ENCODE data around the gene ETNK1.

Gene ETNK1

DNA sequence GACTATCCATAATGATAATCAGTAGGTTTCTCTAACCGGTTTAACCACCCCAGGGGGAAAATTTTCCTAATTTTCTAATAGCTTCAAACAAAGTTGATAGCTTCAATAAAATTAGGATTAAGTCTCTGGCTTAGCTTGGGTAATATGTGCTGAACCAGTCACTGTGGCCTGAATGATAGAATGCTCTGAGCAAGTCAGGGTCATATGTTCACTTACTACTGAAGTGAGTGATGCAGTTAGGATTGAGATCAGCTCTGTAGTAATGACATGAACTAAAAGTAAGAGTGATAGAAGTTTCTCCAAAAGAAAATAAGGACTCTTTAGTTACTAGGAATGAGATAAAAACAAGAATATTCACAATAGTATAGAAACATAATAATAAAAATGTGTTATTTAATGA lies 32.6 kb downstream of the ETNK1 start:
- no peak overlapping the region for H3K4me3 Mint-ChIP-seq
- ATAC-seq (peak; percentile 75), DNase-seq (no peak)
- H3K27ac Mint-ChIP-seq, result no peak overlapping the region
- peaks cover 0 to 5% of the 10 kb centered on the region in 2 donors for H3K9me3 Mint-ChIP-seq
- no peaks in the 10 kb centered on the region for H3K27me3 Mint-ChIP-seq
- H3K4me1 Mint-ChIP-seq, result peaks cover 33% of the 10 kb centered on the region

DNA sequence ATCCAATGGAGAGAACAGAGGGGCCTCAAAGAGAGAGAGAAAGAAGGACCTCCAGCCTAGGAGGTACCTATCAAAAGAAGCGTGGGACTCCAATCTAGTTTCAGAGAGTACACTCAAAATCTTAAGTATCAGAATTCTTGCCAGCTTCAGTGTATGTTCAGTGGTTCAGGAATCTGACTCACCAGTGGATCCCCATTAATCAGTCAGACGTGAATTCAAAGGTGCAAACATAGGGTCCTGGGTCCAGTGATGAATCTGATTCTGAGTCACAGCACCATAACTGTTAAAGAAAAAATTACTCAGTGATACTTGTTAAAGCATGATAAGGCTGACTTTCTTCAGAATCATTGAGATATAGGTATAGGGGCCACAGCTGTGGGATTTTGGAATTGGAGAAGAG lies 33.2 kb downstream of the ETNK1 start:
- ATAC-seq, result peak; percentile 99
- Mint-ChIP-seq H3K27ac (no peak overlapping the region), H3K27me3 (no peaks in the 10 kb centered on the region), H3K4me3 (no peak overlapping the region), H3K9me3 (peaks cover 0 to under 1% of the 10 kb centered on the region in 2 donors), H3K4me1 (peaks cover 26% of the 10 kb centered on the region)
- DNase-seq, result peak; percentile 28 to 55

- DNase-seq, result no peak
- Mint-ChIP-seq H3K4me1 (peaks cover 15% of the 10 kb centered on the region), H3K27ac (no peak overlapping the region), H3K4me3 (no peak overlapping the region), H3K9me3 (no peaks in the 10 kb centered on the region), H3K27me3 (no peaks in the 10 kb centered on the region)
- no peak for ATAC-seq
Measured at GRCh38 chr12:22662356-22662755, 37.4 kb downstream of the ETNK1 start.

- no peak overlapping the region for H3K27ac Mint-ChIP-seq
- ATAC-seq, result no peak
Measured at GRCh38 chr12:22665476-22665875, 40.5 kb downstream of the ETNK1 start.

GRCh38 chr12:22667122-22667521 lies 42.2 kb downstream of the ETNK1 start:
- H3K27ac Mint-ChIP-seq, result no peak overlapping the region

More at GRCh38 chr12:22665476-22665875, 40.5 kb downstream of the ETNK1 start:
- no peak for DNase-seq
- H3K4me3 Mint-ChIP-seq, result no peak overlapping the region
- H3K27me3 Mint-ChIP-seq, result no peaks in the 10 kb centered on the region
- no peaks in the 10 kb centered on the region for H3K4me1 Mint-ChIP-seq
- no peaks in the 10 kb centered on the region for H3K9me3 Mint-ChIP-seq

GRCh38 chr12:22668441-22668840 lies 43.5 kb downstream of the ETNK1 start:
- Mint-ChIP-seq H3K4me1 (no peaks in the 10 kb centered on the region), H3K9me3 (no peaks in the 10 kb centered on the region), H3K27me3 (no peaks in the 10 kb centered on the region), H3K4me3 (no peak overlapping the region), H3K27ac (no peak overlapping the region)
- DNase-seq (no peak), ATAC-seq (no peak)

More at GRCh38 chr12:22667122-22667521, 42.2 kb downstream of the ETNK1 start:
- H3K4me1 Mint-ChIP-seq, result no peaks in the 10 kb centered on the region
- H3K27me3 Mint-ChIP-seq, result no peaks in the 10 kb centered on the region
- no peaks in the 10 kb centered on the region for H3K9me3 Mint-ChIP-seq
- DNase-seq, result no peak
- ATAC-seq, result no peak
- H3K4me3 Mint-ChIP-seq, result no peak overlapping the region

GRCh38 chr12:22670762-22671161 lies 45.8 kb downstream of the ETNK1 start:
- DNase-seq, result no peak
- Mint-ChIP-seq H3K4me3 (no peak overlapping the region), H3K4me1 (no peaks in the 10 kb centered on the region), H3K27me3 (no peaks in the 10 kb centered on the region), H3K27ac (no peak overlapping the region), H3K9me3 (no peaks in the 10 kb centered on the region)
- no peak for ATAC-seq

DNA sequence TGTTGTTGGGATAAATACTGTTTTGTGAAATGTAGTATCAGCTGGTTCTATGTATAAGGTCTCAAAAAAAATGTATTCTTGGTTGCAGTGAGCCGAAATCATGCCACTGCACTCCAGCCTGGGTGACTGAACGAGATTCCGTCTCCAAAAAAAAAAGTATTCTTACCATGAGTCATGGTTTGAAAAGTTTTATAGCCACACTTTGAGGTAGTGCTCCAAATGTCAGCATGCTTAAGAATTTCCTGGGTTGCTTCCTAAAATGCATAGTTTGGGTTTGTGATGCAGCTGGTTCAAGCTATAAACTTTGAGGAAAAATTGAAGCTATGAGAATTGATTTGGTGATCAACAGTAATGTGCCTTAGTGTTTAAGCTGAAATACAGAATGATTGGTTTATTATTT lies 48.0 kb downstream of the ETNK1 start:
- peaks cover 0 to 8% of the 10 kb centered on the region in 2 donors for H3K9me3 Mint-ChIP-seq
- H3K27me3 Mint-ChIP-seq, result no peaks in the 10 kb centered on the region
- no peak for ATAC-seq
- no peak overlapping the region for H3K27ac Mint-ChIP-seq
- no peak overlapping the region for H3K4me3 Mint-ChIP-seq
- no peaks in the 10 kb centered on the region for H3K4me1 Mint-ChIP-seq
- no peak for DNase-seq

DNA sequence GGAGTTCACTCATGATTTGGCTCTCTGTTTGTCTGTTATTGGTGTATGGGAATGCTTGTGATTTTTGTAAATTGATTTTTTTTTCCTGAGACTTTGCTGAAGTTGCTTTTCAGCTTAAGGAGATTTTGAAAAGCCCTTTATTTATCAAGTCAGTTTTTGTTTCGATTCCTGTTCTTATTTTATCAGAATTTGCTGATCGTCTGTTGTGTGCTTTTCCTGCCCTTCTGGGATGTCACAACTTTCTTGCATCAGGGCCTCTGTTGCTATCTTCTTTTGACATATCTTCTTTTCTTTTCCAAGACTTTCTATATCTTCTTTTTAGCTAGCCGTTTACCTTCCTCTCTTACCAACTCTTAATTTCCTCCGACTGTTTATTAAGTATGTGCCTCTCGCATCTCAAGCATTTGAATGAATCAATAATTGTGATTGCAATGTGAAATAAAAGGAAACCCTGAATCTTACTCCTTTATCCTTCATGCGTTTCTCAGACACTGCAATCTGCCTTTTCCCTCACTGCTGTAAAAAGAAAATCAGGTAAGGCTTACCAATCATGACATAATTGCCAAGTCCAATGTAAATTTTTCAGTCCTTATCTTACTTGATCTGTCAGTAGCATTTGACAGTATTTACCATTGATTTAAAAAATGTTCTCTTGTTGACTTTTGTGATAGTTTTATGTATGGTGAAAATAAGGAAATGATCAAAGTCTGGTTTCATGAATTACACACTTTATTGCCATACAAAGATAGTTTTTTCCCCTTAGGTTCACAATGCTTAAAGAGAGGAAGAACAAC lies 53.0 kb downstream of the ETNK1 start:
- Mint-ChIP-seq H3K27ac (peak overlapping the region in 1 of 2 donors; percentile 17), H3K9me3 (peaks cover 0 to 8% of the 10 kb centered on the region in 2 donors), H3K4me1 (peaks cover 4% of the 10 kb centered on the region), H3K27me3 (no peaks in the 10 kb centered on the region), H3K4me3 (no peak overlapping the region)
- DNase-seq (no peak), ATAC-seq (no peak)

DNA sequence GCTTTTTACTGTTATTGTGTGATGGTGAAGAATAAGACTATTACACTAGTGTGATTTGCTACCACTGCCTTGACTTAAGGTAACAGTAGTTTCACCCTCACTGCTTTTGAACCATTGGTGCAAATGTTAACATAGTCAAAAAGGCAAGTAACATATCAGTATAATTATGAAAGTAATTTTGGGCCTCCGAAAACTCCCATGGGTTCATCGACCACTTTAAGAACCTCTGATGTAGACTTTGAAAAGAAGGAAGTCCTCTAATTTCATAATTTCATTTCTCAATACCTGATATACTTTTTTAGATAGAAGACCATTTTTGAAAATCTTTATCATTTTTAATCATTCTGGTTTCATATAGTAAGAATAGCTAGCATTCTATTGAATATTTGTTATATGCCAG lies 57.7 kb downstream of the ETNK1 start:
- Mint-ChIP-seq H3K27ac (no peak overlapping the region), H3K4me3 (no peak overlapping the region), H3K27me3 (no peaks in the 10 kb centered on the region), H3K9me3 (peaks cover 0 to 4% of the 10 kb centered on the region in 2 donors), H3K4me1 (peaks cover 22% of the 10 kb centered on the region)
- no peak for DNase-seq
- ATAC-seq, result no peak

- peaks cover 22% of the 10 kb centered on the region for H3K4me1 Mint-ChIP-seq
- no peak for ATAC-seq
- peaks cover 0 to 4% of the 10 kb centered on the region in 2 donors for H3K9me3 Mint-ChIP-seq
- no peaks in the 10 kb centered on the region for H3K27me3 Mint-ChIP-seq
- no peak overlapping the region for H3K27ac Mint-ChIP-seq
- H3K4me3 Mint-ChIP-seq, result no peak overlapping the region
- no peak for DNase-seq
Measured at GRCh38 chr12:22683131-22683530, 58.2 kb downstream of the ETNK1 start.

- Mint-ChIP-seq H3K9me3 (peaks cover 0 to 4% of the 10 kb centered on the region in 2 donors), H3K4me1 (peaks cover 18% of the 10 kb centered on the region), H3K4me3 (no peak overlapping the region), H3K27ac (no peak overlapping the region), H3K27me3 (no peaks in the 10 kb centered on the region)
- DNase-seq (no peak), ATAC-seq (no peak)
Measured at GRCh38 chr12:22684140-22685118, 59.5 kb downstream of the ETNK1 start.

GRCh38 chr12:22686193-22686592 lies 61.2 kb downstream of the ETNK1 start:
- Mint-ChIP-seq H3K9me3 (peaks cover 0 to 4% of the 10 kb centered on the region in 2 donors), H3K4me3 (no peak overlapping the region), H3K27me3 (no peaks in the 10 kb centered on the region), H3K27ac (no peak overlapping the region), H3K4me1 (peaks cover 18% of the 10 kb centered on the region)
- no peak for ATAC-seq
- DNase-seq, result no peak

- ATAC-seq (peak; percentile 95), DNase-seq (peak in 1 of 2 donors; percentile 16)
- no peak overlapping the region for H3K27ac Mint-ChIP-seq
- no peak overlapping the region for H3K4me3 Mint-ChIP-seq
- no peaks in the 10 kb centered on the region for H3K27me3 Mint-ChIP-seq
- H3K4me1 Mint-ChIP-seq, result peaks cover 22% of the 10 kb centered on the region
- H3K9me3 Mint-ChIP-seq, result peaks cover 4 to 8% of the 10 kb centered on the region in 2 donors
Measured at GRCh38 chr12:22687361-22688076, 62.5 kb downstream of the ETNK1 start.

GRCh38 chr12:22689876-22690275 lies 64.9 kb downstream of the ETNK1 start:
- H3K27ac Mint-ChIP-seq, result no peak overlapping the region
- no peak overlapping the region for H3K4me3 Mint-ChIP-seq
- H3K27me3 Mint-ChIP-seq, result no peaks in the 10 kb centered on the region
- H3K9me3 Mint-ChIP-seq, result peaks cover 4 to 8% of the 10 kb centered on the region in 2 donors
- H3K4me1 Mint-ChIP-seq, result peaks cover 22% of the 10 kb centered on the region
- DNase-seq (no peak), ATAC-seq (no peak)
